Measurements from ENCODE around the gene AUNIP.

AUNIP gene

DNA sequence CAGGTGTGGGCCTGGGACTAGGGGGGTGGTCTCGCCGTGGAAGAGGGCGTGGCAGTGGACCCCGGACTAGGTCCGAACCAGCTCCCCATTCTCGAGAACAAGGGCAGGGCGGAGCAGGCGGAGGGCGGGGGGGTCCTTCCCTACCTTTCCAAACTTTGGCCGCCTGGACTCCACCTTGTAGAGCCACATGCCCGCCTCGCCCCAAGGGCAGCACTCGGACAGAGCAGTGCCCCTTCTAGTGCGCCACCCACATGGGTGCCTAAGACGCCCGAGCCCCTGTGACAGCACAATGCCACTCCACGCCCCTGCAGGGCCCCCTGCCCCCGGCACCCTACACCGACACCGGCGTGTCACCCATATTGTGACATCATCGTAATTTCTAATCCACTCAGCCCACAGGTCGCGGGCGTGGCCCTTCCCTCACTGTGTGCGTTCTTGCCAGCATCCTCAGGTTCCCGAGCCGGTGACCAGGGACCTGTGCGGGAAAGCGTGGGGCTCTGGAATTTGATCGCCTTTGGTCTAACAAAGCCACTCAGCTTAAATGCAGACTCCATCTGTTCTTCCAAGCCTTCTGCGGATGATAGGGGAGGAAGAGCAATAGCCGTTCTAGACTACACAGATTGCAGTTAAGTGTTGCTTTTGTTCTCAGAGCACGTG is 47.5 kb upstream of the AUNIP start:
- Histone ChIP-seq H3K27me3 (ENCODE audit: insufficient read depth, low read depth) (no peaks in the 10 kb centered on the region), H3K9ac (no peak overlapping the region), H3K4me2 (0 out of 2 replicates have a peak overlapping the region, but pooled peaks have one; percentile 24), H2AFZ (ENCODE audit: low read depth) (peak overlapping the region; percentile 60), H3K79me2 (ENCODE audit: insufficient read depth, low read depth) (peaks cover 33% of the 10 kb centered on the region), H3K36me3 (ENCODE audit: insufficient read depth) (peaks cover 4% of the 10 kb centered on the region; the same call in 1 of the 2 replicates), H3K4me1 (ENCODE audit: low read depth, poor library complexity, severe bottlenecking) (peaks cover 26% of the 10 kb centered on the region), H4K20me1 (ENCODE audit: insufficient read depth) (0 out of 2 replicates have a peak, but pooled peaks cover 3% of the 10 kb centered on the region), H3K4me3 (IDR thresholded peaks at IDR 0.05; ENCODE audit: insufficient read depth, low read depth, low read length) (no peak overlapping the region), H3K27ac (no peak overlapping the region)
- TF ChIP-seq, protein P1, sequence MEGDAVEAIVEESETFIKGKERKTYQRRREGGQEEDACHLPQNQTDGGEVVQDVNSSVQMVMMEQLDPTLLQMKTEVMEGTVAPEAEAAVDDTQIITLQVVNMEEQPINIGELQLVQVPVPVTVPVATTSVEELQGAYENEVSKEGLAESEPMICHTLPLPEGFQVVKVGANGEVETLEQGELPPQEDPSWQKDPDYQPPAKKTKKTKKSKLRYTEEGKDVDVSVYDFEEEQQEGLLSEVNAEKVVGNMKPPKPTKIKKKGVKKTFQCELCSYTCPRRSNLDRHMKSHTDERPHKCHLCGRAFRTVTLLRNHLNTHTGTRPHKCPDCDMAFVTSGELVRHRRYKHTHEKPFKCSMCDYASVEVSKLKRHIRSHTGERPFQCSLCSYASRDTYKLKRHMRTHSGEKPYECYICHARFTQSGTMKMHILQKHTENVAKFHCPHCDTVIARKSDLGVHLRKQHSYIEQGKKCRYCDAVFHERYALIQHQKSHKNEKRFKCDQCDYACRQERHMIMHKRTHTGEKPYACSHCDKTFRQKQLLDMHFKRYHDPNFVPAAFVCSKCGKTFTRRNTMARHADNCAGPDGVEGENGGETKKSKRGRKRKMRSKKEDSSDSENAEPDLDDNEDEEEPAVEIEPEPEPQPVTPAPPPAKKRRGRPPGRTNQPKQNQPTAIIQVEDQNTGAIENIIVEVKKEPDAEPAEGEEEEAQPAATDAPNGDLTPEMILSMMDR (conservative IDR thresholded peaks at IDR 0.05; ENCODE audit: low read depth, low read length), result no peak

DNA sequence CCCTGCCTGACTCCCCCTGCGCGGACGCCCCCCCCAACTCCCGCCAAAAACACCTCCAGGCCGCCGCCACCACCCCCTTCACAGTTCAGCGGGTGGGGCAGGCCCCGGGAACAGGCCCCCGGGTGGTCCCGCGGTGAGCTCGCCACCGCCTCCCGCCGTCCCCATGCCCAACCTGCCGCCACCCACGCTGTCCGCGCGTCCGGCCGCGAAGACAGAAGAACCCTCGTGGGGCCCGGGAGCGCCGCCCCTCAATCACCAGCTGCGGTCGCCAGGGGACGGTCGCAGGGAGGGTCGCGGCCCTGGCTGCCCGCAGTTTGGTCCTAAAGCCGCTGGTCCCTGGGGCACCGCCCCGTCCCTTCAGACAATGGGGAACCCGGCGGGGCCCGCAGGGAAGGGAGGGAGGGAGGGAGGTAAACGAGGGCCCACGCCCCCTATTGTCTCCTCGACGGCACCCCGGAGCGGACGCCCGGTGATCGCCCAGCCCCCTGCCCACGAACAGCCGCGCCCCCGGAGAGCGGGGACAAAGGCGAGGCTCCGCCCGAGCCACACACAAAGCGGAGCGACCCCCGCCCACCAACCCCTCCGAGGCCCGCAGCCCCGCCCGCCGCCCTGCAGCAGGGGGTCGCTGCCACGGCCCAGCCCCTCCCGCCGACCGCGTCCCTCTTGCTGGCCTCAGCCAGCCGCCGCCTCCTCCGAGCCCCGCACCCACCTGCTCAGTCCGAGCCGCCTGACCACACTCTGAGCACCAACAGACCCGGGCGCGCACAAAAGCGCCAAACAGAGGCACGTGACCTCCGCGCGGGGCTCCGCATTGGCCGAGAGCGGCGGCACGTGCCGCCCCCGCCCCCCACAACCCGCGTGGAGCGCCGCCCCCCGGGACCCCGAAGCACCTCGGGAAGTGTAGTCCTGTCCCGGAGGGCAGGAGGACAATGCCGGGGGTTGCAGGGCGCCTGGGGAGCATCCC is 46.7 kb upstream of the AUNIP start, which contains the start of gene STMN1:
STMN1 (minus strand) TSS at position 740 of the 964 bp plus-strand sequence. CDS start 1,743 bp downstream, outside the sequence.
- Histone ChIP-seq H3K4me3 (IDR thresholded peaks at IDR 0.05; ENCODE audit: insufficient read depth, low read depth, low read length) (peak within 1 kb of the TSS; percentile 92), H2AFZ (ENCODE audit: low read depth) (peak within 1 kb of the TSS; percentile 60), H3K4me1 (ENCODE audit: low read depth, poor library complexity, severe bottlenecking) (peaks cover 26% of the 10 kb centered on the region), H3K36me3 (ENCODE audit: insufficient read depth) (peaks cover 4% of the 10 kb centered on the region; the same call in 1 of the 2 replicates), H3K4me2 (peak within 1 kb of the TSS; percentile 83), H3K79me2 (ENCODE audit: insufficient read depth, low read depth) (peaks cover 33% of the 10 kb centered on the region), H3K27me3 (ENCODE audit: insufficient read depth, low read depth) (no peaks in the 10 kb centered on the region), H3K27ac (peak within 1 kb of the TSS; percentile 65), H4K20me1 (ENCODE audit: insufficient read depth) (0 out of 2 replicates have a peak, but pooled peaks cover 3% of the 10 kb centered on the region), H3K9ac (peak within 1 kb of the TSS; percentile 88)
- TF ChIP-seq, protein P1 (conservative IDR thresholded peaks at IDR 0.05; ENCODE audit: low read depth, low read length), result no peak

DNA sequence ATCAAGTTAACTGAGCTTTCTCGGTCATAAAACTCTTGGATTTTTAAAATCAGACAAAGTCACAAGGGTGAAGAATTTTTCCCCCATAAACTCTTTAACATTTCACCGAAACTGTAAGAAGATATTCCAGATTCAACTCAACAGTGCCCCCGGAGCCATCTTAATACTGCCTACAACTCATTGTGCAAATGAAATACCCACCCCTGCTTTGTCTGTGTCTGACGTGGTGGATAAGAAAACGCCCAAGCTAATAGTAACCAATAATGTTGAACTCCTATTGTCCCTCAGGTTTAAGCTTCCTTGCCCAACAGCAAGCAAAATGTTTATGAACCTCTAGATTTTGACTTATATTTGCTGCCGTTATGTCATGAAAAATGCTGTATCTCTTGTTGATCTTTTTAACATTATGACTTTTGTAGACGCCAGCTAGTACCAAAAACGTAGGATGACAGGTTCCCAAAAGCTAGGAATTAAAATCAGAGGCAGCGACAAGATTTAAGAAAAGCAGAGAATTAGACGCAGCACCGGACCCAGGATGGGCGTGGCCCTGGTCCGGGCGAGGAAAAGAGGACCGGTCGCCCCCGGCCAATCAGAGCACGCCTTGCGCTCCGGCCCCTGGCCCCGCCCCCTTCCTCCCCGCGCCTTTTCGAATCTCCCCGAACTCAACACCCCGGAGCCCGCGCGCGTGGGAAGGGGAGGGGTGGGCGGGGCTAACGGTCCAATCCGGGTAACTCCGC is 45.9 kb upstream of the AUNIP start:
- Histone ChIP-seq H3K79me2 (ENCODE audit: insufficient read depth, low read depth) (peaks cover 33% of the 10 kb centered on the region), H3K27ac (peak overlapping the region; percentile 14; the same call in 1 of the 2 replicates), H3K4me1 (ENCODE audit: low read depth, poor library complexity, severe bottlenecking) (peaks cover 26% of the 10 kb centered on the region), H4K20me1 (ENCODE audit: insufficient read depth) (0 out of 2 replicates have a peak, but pooled peaks cover 3% of the 10 kb centered on the region), H3K4me3 (IDR thresholded peaks at IDR 0.05; ENCODE audit: insufficient read depth, low read depth, low read length) (peak overlapping the region; percentile 92), H3K36me3 (ENCODE audit: insufficient read depth) (peaks cover 4% of the 10 kb centered on the region; the same call in 1 of the 2 replicates), H3K27me3 (ENCODE audit: insufficient read depth, low read depth) (no peaks in the 10 kb centered on the region), H3K4me2 (peak overlapping the region; percentile 83), H3K9ac (peak overlapping the region; percentile 88; the same call in 1 of the 2 replicates), H2AFZ (ENCODE audit: low read depth) (no peak overlapping the region; the same call in 1 of the 2 replicates)
- TF ChIP-seq, protein P1 (conservative IDR thresholded peaks at IDR 0.05; ENCODE audit: low read depth, low read length), result no peak

DNA sequence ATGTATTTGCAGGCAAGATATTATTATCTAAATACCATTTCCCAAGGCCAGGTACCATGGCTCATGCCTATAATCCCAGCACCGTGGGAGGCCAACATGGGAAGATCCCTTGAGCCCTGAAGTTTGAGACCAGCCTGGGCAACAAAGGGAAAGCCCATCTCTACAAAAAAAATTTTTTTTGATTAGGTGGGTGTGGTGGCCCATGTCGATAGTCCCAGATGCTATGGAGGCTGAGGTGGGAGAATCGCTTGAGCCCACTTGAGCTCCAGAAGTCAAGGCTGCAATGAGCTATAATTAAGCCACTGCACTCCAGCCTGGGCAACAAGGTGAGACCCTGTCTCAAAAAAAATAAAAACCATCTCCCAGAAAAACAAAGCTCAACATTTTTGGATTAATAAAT is 44.7 kb upstream of the AUNIP start:
- Histone ChIP-seq H3K4me3 (IDR thresholded peaks at IDR 0.05; ENCODE audit: insufficient read depth, low read depth, low read length) (no peak overlapping the region), H3K9ac (no peak overlapping the region), H3K4me2 (peak overlapping the region; percentile 83), H3K36me3 (ENCODE audit: insufficient read depth) (peaks cover 4% of the 10 kb centered on the region; the same call in 1 of the 2 replicates), H3K27ac (no peak overlapping the region), H3K27me3 (ENCODE audit: insufficient read depth, low read depth) (no peaks in the 10 kb centered on the region), H3K4me1 (ENCODE audit: low read depth, poor library complexity, severe bottlenecking) (peaks cover 26% of the 10 kb centered on the region), H3K79me2 (ENCODE audit: insufficient read depth, low read depth) (peaks cover 33% of the 10 kb centered on the region), H4K20me1 (ENCODE audit: insufficient read depth) (0 out of 2 replicates have a peak, but pooled peaks cover 3% of the 10 kb centered on the region), H2AFZ (ENCODE audit: low read depth) (no peak overlapping the region)
- TF ChIP-seq, protein P1 (conservative IDR thresholded peaks at IDR 0.05; ENCODE audit: low read depth, low read length), result no peak
